Keratinocyte (primary cell): ENCODE results near the gene LIG1. TPM values are rescaled to one million over a fixed set of nuclear protein-coding genes. Genes with fewer than 3 reads are reported as not detected.

Source experiments
- DNase-seq: peaks from one replicate; pipeline ENCODE4 v3.0.0-alpha.2; 2011; ENCODE audit warnings: low read depth, missing footprints, low spot score
- FAIRE-seq: peaks from 2 replicates; lab custom pipeline; 2011; peaks lifted over from hg19 to GRCh38; lab: Jason Lieb, UNC
- H2AFZ ChIP-seq: 2 replicates; pipeline ENCODE4 v1.6.0; 2012; ENCODE audit warnings: low read length, control low read depth, inconsistent platforms; ENCODE audit not compliant: control insufficient read depth
- H3K27ac ChIP-seq: 2 replicates; pipeline ENCODE4 v1.5.1; 2011; ENCODE audit warnings: low read length; ENCODE audit not compliant: control insufficient read depth, insufficient read depth
- H3K27me3 ChIP-seq: 3 replicates; pipeline ENCODE4 v1.6.0; 2011; ENCODE audit warnings: low read length; ENCODE audit not compliant: control insufficient read depth, insufficient read depth; ENCODE audit errors: extremely low read depth
- H3K36me3 ChIP-seq, 2 experiments: 2 replicates in 1 of 2; 3 replicates in 1 of 2; pipeline ENCODE4 v1.5.1; 2011; ENCODE audit warnings: low read length in 2 of 2, mild to moderate bottlenecking in 1 of 2; ENCODE audit not compliant: control insufficient read depth in 2 of 2, insufficient read depth in 2 of 2; ENCODE audit errors: extremely low read depth in 1 of 2
- H3K4me1 ChIP-seq: 3 replicates; pipeline ENCODE4 v1.5.1; 2011; ENCODE audit warnings: low read length; ENCODE audit not compliant: control insufficient read depth, insufficient read depth; ENCODE audit errors: extremely low read depth
- H3K4me2 ChIP-seq: 3 replicates; pipeline ENCODE4 v1.6.0; 2011; ENCODE audit warnings: low read depth, low read length; ENCODE audit not compliant: control insufficient read depth, insufficient read depth; ENCODE audit errors: extremely low read depth
- H3K4me3 ChIP-seq, 3 experiments: fragments of 200-600 bp in 1 of 3; sonication (generic) in 1 of 3; 2 replicates in 2 of 3; 3 replicates in 1 of 3; pipeline ENCODE4 v1.5.1; 2011 to 2016; ENCODE audit warnings: low read length in 3 of 3, mild to moderate bottlenecking in 3 of 3, control low read depth in 2 of 3, inconsistent platforms in 1 of 3, low read depth in 1 of 3, mixed read lengths in 1 of 3, mixed run types in 1 of 3, moderate library complexity in 1 of 3; ENCODE audit not compliant: control insufficient read depth in 2 of 3, insufficient read depth in 2 of 3; ENCODE audit errors: extremely low read depth in 1 of 3
- H3K79me2 ChIP-seq: 2 replicates; pipeline ENCODE4 v1.6.0; 2012; ENCODE audit warnings: low read length; ENCODE audit not compliant: control insufficient read depth, insufficient read depth
- H3K9ac ChIP-seq: 3 replicates; pipeline ENCODE4 v1.6.0; 2011; ENCODE audit warnings: low read length; ENCODE audit not compliant: control insufficient read depth, insufficient read depth; ENCODE audit errors: extremely low read depth
- H3K9me1 ChIP-seq: 3 replicates; pipeline ENCODE4 v1.6.0; 2011; ENCODE audit warnings: low read length; ENCODE audit not compliant: control insufficient read depth, insufficient read depth; ENCODE audit errors: extremely low read depth
- H3K9me3 ChIP-seq: 2 replicates; pipeline ENCODE4 v1.5.1; 2012; ENCODE audit warnings: low read depth, low read length; ENCODE audit not compliant: control insufficient read depth
- H4K20me1 ChIP-seq: 3 replicates; pipeline ENCODE4 v1.6.0; 2011; ENCODE audit warnings: low read length; ENCODE audit not compliant: control insufficient read depth, insufficient read depth; ENCODE audit errors: extremely low read depth
- EZH2 ChIP-seq: IDR thresholded peaks from one replicate; pipeline ENCODE4 v1.6.1; 2012; ENCODE audit warnings: inconsistent platforms, mild to moderate bottlenecking, low read length, moderate library complexity
- dilution Hi-C: fragments of 300-500 bp; cut with MboI; formaldehyde crosslinking; loops from one replicate; pipeline ENCODE4 v1.7.0; 2020; ENCODE audit warnings: low sequenced_read_pairs; ENCODE audit not compliant: extremely low pct_ligation_motif_present
- polyA plus RNA-seq, 5 experiments: library from polyadenylated mRNA; depleted of rRNA in 3 of 5; stranded (reverse) in 3 of 5; stranded (forward) in 1 of 5; unstranded in 1 of 5; fragments of >200 nt; gene quantifications; 1 replicate in 1 of 5; 2 replicates in 3 of 5; 3 replicates in 1 of 5; pipeline versions ENCODE4 v1.2.1 to v1.2.3, GENCODE V29; 2011 to 2012; ENCODE audit warnings: missing spikeins in 2 of 5, low read depth in 1 of 5, low replicate concordance in 1 of 5
- TF ChIP-seq, protein P1 (sequence below), 3 experiments: IDR thresholded peaks in 1 of 3; conservative IDR thresholded peaks in 1 of 3; optimal IDR thresholded peaks in 1 of 3; 2 replicates in 2 of 3; 3 replicates in 1 of 3; pipeline versions ENCODE3 to v1.5.1; 2011; ENCODE audit warnings: low read length in 3 of 3, mild to moderate bottlenecking in 3 of 3, moderate library complexity in 2 of 3, control low read depth in 1 of 3, inconsistent platforms in 1 of 3; ENCODE audit not compliant: insufficient read depth in 2 of 3; ENCODE audit errors: extremely low read depth in 1 of 3

LIG1 gene
- polyA plus RNA-seq, 1 donor (not counting 4 experiments of a cell fraction or from before 2014, with no cell fraction given) = 16.5 TPM

DNA sequence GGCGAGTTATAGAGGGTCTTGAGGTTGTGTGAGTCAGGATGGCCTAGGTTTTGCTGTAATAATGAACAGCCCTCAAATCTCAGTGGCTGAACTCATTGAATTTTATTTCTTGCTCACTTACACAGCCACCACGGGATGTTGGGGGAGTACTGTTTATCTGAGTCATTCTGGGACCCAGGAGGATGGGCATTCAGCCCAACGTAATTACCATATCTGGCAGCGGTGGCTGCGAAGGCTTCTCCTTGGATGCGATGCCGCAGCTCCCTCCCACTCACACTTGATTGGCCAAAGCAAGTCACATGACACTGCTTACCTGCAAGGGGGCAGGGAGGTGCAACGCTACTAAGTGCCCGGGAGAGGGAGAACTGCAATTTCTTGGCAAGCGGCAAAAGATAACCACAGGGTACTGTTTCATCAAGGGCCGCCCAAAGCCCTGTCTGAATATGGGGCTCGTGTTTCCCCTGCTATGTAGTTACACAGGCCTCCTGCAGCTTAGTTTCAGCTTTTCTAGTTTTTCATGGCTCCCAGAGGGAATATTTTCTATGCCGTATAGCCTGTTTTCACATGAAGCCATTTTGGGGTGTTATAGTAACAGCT lies 20.2 kb upstream of the LIG1 start:
- H3K79me2 ChIP-seq = no peaks in the 10 kb centered on the region
- peak; percentile 79 for FAIRE-seq
- dilution Hi-C loops = no loop called here
- no peaks in the 10 kb centered on the region for H3K4me1 ChIP-seq
- TF ChIP-seq EZH2 = no peak
- TF ChIP-seq, protein P1, sequence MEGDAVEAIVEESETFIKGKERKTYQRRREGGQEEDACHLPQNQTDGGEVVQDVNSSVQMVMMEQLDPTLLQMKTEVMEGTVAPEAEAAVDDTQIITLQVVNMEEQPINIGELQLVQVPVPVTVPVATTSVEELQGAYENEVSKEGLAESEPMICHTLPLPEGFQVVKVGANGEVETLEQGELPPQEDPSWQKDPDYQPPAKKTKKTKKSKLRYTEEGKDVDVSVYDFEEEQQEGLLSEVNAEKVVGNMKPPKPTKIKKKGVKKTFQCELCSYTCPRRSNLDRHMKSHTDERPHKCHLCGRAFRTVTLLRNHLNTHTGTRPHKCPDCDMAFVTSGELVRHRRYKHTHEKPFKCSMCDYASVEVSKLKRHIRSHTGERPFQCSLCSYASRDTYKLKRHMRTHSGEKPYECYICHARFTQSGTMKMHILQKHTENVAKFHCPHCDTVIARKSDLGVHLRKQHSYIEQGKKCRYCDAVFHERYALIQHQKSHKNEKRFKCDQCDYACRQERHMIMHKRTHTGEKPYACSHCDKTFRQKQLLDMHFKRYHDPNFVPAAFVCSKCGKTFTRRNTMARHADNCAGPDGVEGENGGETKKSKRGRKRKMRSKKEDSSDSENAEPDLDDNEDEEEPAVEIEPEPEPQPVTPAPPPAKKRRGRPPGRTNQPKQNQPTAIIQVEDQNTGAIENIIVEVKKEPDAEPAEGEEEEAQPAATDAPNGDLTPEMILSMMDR (optimal IDR thresholded peaks at IDR 0.05 in 1 of 3, IDR thresholded peaks at IDR 0.05 in 1 of 3, conservative IDR thresholded peaks at IDR 0.05 in 1 of 3; ENCODE audit: extremely low read depth in 1 of 3, insufficient read depth in 2 of 3, low read length in 3 of 3) = peak; percentile 56 to 73 (median 66)
- H3K4me2 ChIP-seq = peak overlapping the region; percentile 4
- H3K9me3 ChIP-seq = no peaks in the 10 kb centered on the region
- no peak overlapping the region for H2AFZ ChIP-seq
- no peak overlapping the region for H3K9ac ChIP-seq
- peak overlapping the region; percentile 0 for H3K27ac ChIP-seq
- peaks cover 0 to 1% of the 10 kb centered on the region in 2 experiments for H3K36me3 ChIP-seq
- no peaks in the 10 kb centered on the region for H4K20me1 ChIP-seq
- H3K27me3 ChIP-seq = no peaks in the 10 kb centered on the region
- peak; percentile 85 for DNase-seq
- H3K9me1 ChIP-seq = no peaks in the 10 kb centered on the region
- no peak overlapping the region for H3K4me3 ChIP-seq

DNA sequence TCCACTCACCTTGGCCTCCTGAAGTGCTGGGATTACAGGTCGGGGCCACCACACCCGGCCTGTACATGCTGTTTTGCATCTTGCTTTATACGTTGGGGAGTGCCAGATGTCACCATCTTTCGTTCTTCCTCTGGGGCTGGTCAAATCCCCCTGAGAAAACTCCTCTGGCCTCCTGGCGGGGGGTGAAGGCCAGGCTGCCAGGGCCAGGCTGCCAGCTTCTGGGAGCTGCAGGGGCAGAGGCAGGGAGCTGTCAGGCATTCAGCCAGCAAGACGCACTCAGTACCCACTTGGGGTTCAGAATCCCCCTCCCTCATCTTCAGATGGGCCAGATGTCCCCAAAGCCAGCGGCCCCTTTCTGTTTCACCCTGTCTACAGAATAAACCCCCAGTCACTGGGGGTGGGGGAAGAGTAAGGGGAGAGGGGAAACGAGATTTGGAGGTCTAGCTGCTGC lies 16.4 kb upstream of the LIG1 start:
- H3K27me3 ChIP-seq = no peaks in the 10 kb centered on the region
- dilution Hi-C loops = no loop called here
- DNase-seq = no peak
- no peaks in the 10 kb centered on the region for H3K79me2 ChIP-seq
- no peak for TF ChIP-seq EZH2
- TF ChIP-seq, protein P1 (optimal IDR thresholded peaks at IDR 0.05 in 1 of 3, IDR thresholded peaks at IDR 0.05 in 1 of 3, conservative IDR thresholded peaks at IDR 0.05 in 1 of 3; ENCODE audit: extremely low read depth in 1 of 3, insufficient read depth in 2 of 3, low read length in 3 of 3) = no peak
- H3K4me3 ChIP-seq = no peak overlapping the region
- H3K4me2 ChIP-seq = no peak overlapping the region
- H3K27ac ChIP-seq = no peak overlapping the region
- no peak overlapping the region for H3K9ac ChIP-seq
- no peaks in the 10 kb centered on the region for H4K20me1 ChIP-seq
- peaks cover 0 to 5% of the 10 kb centered on the region in 2 experiments for H3K36me3 ChIP-seq
- no peak overlapping the region for H2AFZ ChIP-seq
- H3K9me1 ChIP-seq = no peaks in the 10 kb centered on the region
- H3K4me1 ChIP-seq = no peaks in the 10 kb centered on the region
- no peak for FAIRE-seq
- no peaks in the 10 kb centered on the region for H3K9me3 ChIP-seq
